ENCODE measurements around the gene FBN3. TPM values are rescaled to one million over a fixed set of nuclear protein-coding genes. Genes with fewer than 3 reads are reported as not detected.

Gene FBN3
- not detected in 2 replicates for polyA plus RNA-seq (2011; rRNA removed)
- polyA minus RNA-seq (2011; rRNA and poly(A)+ RNA removed): not detected in 2 replicates

- ChIA-PET POLR2A (no interaction called here), CTCF (interaction anchor here (0.7 kb wide), 1 partner anchor 9 kb away, joined by 3 read pairs; no protein-coding TSS in a partner anchor)
- Histone ChIP-seq H3K4me3 (ENCODE audit: low read depth, low read length) (no peak within 1 kb of the TSS), H3K36me3 (ENCODE audit: control insufficient read depth, insufficient read depth, low read length) (no peaks in the 10 kb centered on the region), H3K27me3 (ENCODE audit: control insufficient read depth, insufficient read depth, low read length) (peaks cover 23% of the 10 kb centered on the region)
- DNase-seq (ENCODE audit: low read depth): no peak
- TF ChIP-seq CTCF (IDR thresholded peaks at IDR 0.05; ENCODE audit: insufficient read depth, low read depth, low read length): no peak
Measured at GRCh38 chr19:8149261-8150094, at the start of gene FBN3. Gene FBN3 (minus strand): TSS chr19:8149592. CDS start chr19:8147480, 2,112 bp downstream.

GRCh38 chr19:8196271-8196927, 47.0 kb upstream of the FBN3 start:
- H3K4me3 ChIP-seq (ENCODE audit: low read depth, low read length): no peak overlapping the region
- H3K27me3 ChIP-seq (ENCODE audit: control insufficient read depth, insufficient read depth, low read length): no peaks in the 10 kb centered on the region
- CTCF ChIA-PET: no interaction called here
- DNase-seq (ENCODE audit: low read depth): no peak
- no peaks in the 10 kb centered on the region for H3K36me3 ChIP-seq (ENCODE audit: control insufficient read depth, insufficient read depth, low read length)
- TF ChIP-seq CTCF (IDR thresholded peaks at IDR 0.05; ENCODE audit: insufficient read depth, low read depth, low read length): no peak
- POLR2A ChIA-PET: no interaction called here

- no peaks in the 10 kb centered on the region for H3K36me3 ChIP-seq (ENCODE audit: control insufficient read depth, insufficient read depth, low read length)
- H3K27me3 ChIP-seq (ENCODE audit: control insufficient read depth, insufficient read depth, low read length): no peaks in the 10 kb centered on the region
- TF ChIP-seq CTCF (IDR thresholded peaks at IDR 0.05; ENCODE audit: insufficient read depth, low read depth, low read length): no peak
- DNase-seq (ENCODE audit: low read depth): no peak
- ChIA-PET POLR2A (no interaction called here), CTCF (no interaction called here)
- no peak overlapping the region for H3K4me3 ChIP-seq (ENCODE audit: low read depth, low read length)
Measured at GRCh38 chr19:8194528-8195267, 45.3 kb upstream of the FBN3 start.

GRCh38 chr19:8192221-8192820, 42.9 kb upstream of the FBN3 start:
- no peaks in the 10 kb centered on the region for H3K36me3 ChIP-seq (ENCODE audit: control insufficient read depth, insufficient read depth, low read length)
- no peak for TF ChIP-seq CTCF (IDR thresholded peaks at IDR 0.05; ENCODE audit: insufficient read depth, low read depth, low read length)
- no peak overlapping the region for H3K4me3 ChIP-seq (ENCODE audit: low read depth, low read length)
- H3K27me3 ChIP-seq (ENCODE audit: control insufficient read depth, insufficient read depth, low read length): no peaks in the 10 kb centered on the region
- CTCF ChIA-PET: no interaction called here
- DNase-seq (ENCODE audit: low read depth): no peak
- POLR2A ChIA-PET: no interaction called here

Measured in BJ (cell line).